Activated T-helper 1 cell treated with Interleukin-2 at 50 U/mL for 16 hours (primary cell): Measurements from ENCODE around the gene CCK.
A peak's percentile ranks its signal among the peaks of the same experiment; 100 is the strongest.

Experiments
- DNase-seq: peaks from one replicate; pipeline ENCODE4 v3.0.0-alpha.2; 2020; ENCODE audit warnings: low read depth

CCK gene

GRCh38 chr3:42267878-42268277 lies 1.9 kb upstream of the CCK start:
- DNase-seq, result no peak

DNA sequence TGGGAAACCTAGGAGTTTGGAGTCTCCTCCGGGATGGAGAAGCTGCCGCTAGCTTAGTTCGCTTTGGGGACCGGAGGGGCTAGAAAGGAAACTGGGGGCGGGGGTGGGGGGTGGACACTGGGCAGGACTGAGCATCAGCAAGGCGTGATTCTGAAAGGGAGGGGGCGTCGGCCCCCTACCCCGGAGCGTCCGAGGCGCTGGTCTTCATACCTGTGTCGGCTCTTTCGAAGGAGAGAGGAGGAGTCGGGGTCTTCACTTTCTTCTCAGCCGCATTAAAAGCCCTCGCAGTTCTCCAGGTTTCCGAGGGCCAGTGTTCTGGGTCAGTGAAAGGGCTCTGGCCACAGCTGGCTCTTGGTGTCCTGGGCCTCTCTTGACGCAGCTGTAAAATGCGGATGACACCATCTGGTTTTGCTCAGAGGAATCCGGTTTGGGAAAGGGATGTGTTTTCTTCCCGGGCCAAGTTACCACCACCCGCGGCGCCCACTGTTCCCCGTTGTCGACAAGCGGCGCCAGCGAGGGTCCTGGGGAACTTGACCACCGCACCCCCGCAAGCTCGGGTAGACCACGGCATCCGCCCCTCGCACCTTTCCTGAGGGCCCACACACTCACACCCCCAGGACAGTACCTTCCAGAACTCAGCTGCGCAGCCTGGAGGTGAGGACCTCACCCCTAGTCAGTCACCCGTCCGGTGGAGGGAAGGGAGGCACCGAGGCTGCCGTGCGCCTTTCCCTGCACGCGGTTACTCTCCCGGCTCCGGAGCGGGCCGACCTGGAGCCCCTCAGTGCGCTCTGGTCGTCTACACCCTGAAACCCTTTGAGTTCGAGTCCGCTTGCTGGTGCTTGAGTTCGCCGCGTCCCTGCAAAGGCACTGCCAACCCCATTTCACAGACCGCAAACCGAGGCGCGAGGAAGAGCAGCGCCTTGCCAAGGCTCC lies 660 bp downstream of the CCK start:
- no peak for DNase-seq

GRCh38 chr3:42264399-42265058 lies 1.5 kb downstream of the CCK start:
- DNase-seq, result no peak

DNA sequence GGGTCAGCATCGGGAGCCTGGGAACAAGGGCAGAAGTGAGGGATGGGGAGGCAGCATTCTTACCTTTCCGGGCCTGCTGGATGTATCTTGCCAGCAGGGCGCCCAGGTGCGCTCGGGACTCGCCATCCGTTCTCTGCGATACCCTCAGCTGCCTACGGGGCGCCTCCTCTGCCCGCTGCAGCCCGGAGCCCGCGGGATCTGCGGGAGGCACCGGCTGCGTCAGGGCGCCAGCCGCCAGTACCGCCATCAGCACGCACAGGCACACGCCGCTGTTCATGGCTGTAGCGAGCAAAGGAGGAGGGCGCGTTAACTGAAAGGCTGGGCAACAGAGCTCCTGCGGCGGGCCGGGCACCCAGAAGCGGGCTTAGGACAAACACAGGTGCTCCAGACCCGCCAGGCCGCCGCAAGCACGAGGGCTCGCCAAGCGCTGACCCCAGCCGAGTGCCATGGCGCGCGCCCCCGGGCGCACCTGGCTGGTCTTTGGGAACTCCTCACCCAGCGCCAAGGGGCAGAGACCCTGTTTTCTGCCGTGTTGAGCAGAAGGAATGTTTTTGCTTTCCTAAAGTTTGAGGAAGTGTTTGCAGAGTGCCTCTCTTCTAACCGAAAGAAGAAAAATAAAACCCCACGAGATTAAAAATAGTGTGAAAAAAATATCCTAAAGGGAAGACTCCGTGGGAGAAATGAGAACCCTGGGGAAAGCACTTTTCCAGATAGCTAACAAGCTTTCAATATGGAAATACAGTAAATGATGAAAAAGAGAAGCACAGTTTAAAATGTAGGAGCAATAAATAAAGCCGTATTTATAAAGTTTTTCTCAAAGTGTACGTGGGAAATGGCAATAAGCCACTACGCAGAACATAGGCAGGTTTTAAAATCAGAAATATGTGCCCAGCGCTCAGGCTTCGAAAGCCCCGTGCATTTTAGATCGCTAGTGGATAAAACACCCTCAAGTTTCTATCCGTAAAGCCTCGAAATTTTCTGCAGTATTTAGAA lies 2.3 kb downstream of the CCK start:
- DNase-seq, result no peak

DNA sequence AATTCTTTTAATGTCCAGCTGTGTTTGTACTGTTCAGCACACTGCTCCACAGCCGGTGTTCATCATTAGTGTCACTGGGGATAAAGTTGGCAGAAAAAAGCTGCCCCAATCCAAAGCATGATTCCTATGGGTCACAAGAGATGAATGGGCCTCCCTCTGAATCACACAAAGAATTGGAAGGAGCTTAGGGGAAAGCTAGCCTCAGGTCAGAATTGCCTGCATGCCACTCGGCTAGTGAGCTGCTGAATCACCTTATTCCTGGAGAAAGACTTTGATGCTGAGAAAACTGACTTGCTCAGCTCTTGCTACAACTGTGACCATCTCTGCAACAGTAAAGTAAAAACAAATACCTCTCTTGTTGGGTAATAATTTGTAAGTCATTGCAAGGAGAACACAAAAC lies 3.5 kb downstream of the CCK start:
- DNase-seq, result no peak

DNA sequence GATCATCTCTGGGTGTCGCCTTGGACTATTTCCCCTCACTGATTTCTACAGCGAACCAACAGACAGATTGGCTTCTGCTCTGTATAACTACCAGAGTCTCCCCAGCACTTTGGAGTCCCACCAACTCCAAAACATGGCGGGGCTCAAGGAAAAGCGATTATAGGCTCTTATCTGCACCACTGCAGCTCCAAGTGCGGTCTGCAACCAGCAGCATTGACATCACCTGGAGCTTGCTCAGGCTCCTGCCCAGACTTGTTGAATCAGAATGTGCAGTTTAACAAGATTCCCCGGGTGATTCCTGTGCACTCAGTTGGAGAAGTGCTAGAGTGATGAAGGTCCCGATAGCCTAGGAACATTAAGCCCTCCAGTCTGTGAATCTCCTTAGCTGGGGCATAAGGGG lies 9.0 kb downstream of the CCK start:
- no peak for DNase-seq

DNA sequence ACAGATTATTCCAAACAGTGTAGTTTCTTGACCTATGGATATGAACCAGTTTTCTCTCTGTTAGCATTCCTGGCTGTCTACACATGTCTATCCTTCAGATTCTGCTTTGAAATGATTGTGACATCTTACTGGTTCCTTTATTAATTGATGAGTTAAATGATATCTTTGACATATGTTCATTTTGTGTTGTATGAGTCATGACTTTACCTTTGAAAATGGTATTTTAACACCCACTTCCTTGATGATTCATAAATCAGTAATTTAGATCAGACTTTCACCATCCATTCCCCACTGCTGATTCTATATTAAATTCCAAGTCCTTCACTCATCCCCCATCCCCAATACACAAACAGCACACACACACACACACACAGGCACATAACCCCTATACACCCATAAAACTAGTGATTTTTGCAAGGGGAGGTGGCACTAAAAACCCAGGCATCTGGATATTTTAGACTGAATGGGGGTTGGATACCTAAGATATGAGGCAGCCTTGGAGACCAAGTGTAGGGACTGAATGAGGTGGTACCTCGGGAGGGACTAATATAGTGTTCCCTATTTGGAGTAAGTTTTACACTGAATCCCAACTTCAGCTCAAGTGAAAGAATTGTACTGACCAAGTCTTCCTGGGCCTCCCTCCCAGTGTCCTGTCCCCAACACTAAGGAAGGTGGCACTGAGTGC lies 9.7 kb downstream of the CCK start:
- no peak for DNase-seq

DNA sequence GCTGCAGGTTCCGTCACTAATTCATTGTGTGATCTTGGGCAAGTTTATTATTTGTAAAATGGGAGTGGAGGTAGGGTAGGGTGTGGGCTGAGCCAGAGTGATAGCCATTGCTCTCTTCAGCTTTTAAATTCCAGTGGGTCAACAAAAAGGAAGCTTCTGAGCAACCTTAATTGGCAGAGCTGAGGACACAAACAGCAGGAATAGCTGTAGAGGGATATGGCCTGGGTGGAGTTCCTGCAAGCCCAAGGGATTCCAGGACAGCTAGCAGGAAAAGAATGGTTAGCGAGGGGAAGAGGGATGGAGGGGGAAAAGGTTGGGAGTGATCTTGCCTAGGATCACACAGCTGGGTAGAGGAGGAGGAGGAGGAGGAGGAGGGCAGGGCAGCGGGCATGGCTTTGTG lies 11.4 kb downstream of the CCK start:
- no peak for DNase-seq

GRCh38 chr3:42250761-42251160 lies 15.2 kb downstream of the CCK start:
- no peak for DNase-seq

- DNase-seq, result peak; percentile 18
These were observed 18.4 kb downstream of the CCK start for GRCh38 chr3:42247576-42248027.

- DNase-seq, result no peak
These were observed 19.9 kb downstream of the CCK start for GRCh38 chr3:42246091-42246490.

DNA sequence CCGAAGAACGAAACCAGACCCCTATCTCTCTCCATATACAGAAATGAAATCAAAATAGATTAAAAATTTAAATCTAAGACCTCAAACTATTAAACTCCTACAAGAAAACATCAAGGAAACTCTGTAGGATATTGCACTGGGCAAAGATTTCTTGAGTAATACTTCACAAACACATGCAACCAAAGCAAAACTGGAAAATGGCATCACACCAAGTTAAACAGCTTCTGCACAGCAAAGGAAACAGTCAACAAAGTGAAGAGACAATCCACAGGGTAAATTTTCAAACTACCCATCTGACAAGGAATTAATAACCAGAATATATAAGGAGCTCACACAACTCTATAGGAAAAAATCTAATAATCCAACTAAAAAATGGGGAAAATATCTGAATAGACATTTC lies 29.4 kb downstream of the CCK start:
- DNase-seq, result no peak

DNA sequence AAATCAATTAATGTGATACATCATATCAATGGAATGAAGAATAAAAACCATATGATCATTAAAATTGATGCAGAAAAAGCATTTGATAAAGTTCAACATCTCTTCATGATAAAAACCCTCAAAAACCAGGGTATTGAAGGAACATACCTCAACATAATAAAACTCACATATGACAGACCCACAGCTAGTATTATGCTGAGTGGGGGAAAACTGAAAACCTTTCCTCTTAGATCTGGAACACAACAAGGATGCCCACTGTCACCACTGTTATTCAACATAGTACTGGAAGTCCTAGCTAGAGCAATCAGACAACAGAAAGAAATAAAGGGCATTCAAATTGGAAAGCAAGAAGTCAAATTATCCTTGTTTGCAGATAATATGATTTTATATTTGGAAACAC lies 30.5 kb downstream of the CCK start:
- DNase-seq, result no peak

GRCh38 chr3:42230860-42231259 lies 35.1 kb downstream of the CCK start:
- no peak for DNase-seq

DNA sequence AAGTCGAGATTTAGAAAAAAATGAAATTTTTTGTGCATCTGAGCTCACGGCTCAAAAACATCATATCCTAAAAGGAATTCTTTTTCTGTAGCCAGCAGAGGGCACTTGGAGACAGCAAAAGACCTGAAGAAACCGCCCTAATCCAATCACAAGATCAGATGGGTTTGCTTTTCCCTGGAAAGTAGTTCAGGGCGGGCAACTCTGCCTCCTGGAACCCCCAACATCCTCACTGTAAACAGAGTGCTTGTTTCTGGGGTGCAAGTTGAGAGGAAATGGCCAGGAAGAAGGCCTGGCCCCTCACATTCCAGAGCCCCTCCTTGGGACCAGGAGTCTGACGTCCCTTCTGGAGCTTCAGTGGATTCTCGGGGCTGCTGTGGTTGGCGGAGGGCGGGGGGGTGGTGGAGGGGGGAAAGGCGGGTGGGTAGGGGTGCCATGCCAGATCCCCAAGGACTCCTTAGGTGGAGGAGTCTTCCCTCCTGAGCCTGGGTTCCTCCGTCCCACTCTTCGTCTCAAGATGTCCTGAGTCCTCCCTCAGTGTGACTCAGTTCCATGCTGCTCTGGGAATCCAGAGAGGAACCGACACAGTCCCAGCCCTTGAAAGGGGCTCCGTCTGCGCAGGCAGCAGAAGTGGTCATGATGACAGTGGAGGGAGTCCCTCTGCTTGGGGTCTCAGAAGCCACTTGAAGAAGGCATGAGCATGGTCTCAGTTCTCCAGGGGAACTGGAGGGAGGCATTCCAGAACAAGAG lies 35.9 kb downstream of the CCK start:
- DNase-seq, result no peak

DNA sequence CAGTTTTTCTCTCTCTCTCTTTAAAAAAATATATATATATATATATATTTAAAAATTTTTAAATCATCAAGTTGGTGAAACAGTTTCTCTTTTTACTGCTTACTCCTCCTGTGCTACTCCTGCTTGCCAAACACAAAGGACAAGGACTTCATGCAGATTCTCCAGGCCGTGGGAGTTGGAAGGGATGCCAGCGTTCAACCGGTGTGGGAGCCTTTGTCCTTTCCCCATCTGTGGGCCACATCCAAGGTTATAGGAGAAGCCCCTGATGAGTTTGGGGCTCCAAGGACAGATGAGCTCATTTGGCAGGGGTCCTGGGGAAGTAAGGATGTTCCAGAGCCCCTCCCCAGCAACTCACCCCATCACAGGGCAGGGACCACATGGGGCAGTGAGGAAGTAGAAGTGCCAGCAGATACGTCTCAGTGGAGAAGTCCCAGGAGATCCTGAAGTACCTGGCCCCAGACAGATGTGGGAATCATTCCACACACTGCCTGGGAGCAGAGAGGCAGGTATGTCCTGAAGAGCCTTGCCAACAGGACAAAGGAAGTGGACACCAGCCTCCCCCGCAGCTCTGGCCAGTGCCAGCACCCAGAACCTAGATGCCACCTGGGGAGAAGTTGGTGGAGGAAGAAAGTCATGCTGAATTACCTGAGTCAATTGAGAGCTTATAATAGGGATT lies 36.6 kb downstream of the CCK start:
- no peak for DNase-seq

DNA sequence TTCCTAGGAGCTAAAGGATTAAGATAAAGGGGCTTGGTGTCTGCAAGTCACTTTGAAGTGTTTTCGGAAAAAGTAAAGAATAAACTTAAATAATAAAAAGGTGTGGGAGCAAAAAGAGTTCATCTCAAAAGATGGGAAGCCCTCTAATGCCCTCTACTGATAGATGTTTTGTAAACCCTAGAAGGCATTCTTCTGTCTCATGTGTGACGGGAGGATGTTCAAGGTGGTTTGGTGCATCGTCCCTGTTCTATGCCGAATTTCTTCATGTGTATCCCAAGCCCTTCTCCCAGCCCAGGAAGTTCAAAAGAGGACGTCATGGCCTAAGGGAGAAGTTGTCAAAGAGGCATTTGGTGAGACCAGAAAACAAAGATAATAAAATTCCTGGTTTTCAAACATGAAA lies 37.2 kb downstream of the CCK start:
- no peak for DNase-seq

GRCh38 chr3:42226470-42227425 lies 39.2 kb downstream of the CCK start:
- no peak for DNase-seq
